ENCODE results near the gene PIK3CA. TPM values are rescaled to one million over a fixed set of nuclear protein-coding genes. Genes with fewer than 3 reads are reported as not detected.

The PIK3CA gene
- total and polyA plus RNA-seq, 7 donors: 3.0 to 44.6 (median 21.6) TPM

DNA sequence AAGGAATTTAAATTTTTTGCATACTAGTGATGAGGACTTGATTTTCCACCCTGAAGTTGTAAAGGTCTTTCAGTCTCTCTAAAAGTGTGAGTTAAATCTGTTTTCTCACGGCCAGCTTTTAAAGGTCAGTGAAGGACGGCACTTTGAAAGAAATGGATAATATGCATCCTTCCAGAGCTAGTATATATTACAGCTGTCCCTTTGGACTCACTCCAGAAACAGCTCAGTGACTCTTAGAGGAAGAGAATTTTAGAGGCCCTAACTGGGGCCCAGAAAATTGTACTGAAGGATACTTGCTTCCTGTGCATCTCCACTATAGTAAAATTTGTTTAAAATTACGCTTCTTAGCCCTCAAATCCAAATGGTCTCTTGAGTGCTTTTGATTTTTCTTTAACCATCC, 41.6 kb downstream of the PIK3CA start:
- H3K36me3 ChIP-seq: no peaks in the 10 kb centered on the region
- peak overlapping the region; percentile 15 to 68 (median 50) for H3K27ac ChIP-seq
- no peak for DNase-seq
- no peaks in the 10 kb centered on the region for H3K9me3 ChIP-seq
- TF ChIP-seq POLR2AphosphoS5 (IDR thresholded peaks at IDR 0.05) (no peak), POLR2A (IDR thresholded peaks at IDR 0.05) (no peak)
- H3K4me3 ChIP-seq: no peak overlapping the region
- H3K27me3 ChIP-seq: no peaks in the 10 kb centered on the region
- 40 to 57% methylated on average over 3 of the region's 3 CpGs for WGBS, 2 donors
- intact Hi-C loops (cut with DNase I): no loop called here
- H3K4me1 ChIP-seq: peaks cover 0 to 49% (median 33%) of the 10 kb centered on the region in 4 donors

DNA sequence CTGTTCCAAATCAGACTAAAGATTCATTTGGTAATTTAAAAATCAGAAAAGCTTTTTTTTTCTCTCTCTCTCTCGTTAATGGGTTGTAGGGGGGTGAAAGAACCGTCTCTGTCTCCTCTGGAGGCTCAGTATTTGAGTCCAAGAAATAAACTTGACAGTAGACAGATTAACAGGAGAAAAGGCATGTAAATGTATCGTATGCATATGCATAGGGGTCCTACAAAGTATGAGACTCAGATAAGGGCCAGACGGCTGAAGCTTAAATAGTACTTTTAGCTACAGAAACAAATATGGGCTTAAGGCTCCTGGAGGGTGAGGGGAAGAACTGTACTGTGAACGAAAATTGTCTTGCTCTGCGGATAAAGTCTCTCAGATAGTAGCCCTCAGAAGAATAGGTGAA, 42.4 kb downstream of the PIK3CA start:
- H3K4me1 ChIP-seq: peaks cover 0 to 53% (median 41%) of the 10 kb centered on the region in 4 donors
- 82 to 89% methylated on average over 6 of the region's 6 CpGs for WGBS, 2 donors
- no peak for DNase-seq
- no peaks in the 10 kb centered on the region for H3K36me3 ChIP-seq
- H3K9me3 ChIP-seq: no peaks in the 10 kb centered on the region
- intact Hi-C loops (cut with DNase I): no loop called here
- H3K4me3 ChIP-seq: no peak overlapping the region
- TF ChIP-seq EP300 (IDR thresholded peaks at IDR 0.05) (no peak), POLR2AphosphoS5 (IDR thresholded peaks at IDR 0.05) (no peak), POLR2A (IDR thresholded peaks at IDR 0.05) (no peak)
- TF ChIP-seq, protein P1, sequence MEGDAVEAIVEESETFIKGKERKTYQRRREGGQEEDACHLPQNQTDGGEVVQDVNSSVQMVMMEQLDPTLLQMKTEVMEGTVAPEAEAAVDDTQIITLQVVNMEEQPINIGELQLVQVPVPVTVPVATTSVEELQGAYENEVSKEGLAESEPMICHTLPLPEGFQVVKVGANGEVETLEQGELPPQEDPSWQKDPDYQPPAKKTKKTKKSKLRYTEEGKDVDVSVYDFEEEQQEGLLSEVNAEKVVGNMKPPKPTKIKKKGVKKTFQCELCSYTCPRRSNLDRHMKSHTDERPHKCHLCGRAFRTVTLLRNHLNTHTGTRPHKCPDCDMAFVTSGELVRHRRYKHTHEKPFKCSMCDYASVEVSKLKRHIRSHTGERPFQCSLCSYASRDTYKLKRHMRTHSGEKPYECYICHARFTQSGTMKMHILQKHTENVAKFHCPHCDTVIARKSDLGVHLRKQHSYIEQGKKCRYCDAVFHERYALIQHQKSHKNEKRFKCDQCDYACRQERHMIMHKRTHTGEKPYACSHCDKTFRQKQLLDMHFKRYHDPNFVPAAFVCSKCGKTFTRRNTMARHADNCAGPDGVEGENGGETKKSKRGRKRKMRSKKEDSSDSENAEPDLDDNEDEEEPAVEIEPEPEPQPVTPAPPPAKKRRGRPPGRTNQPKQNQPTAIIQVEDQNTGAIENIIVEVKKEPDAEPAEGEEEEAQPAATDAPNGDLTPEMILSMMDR (IDR thresholded peaks at IDR 0.05): no peak
- H3K27ac ChIP-seq: peak overlapping the region; percentile 15 to 68 (median 50)
- no peaks in the 10 kb centered on the region for H3K27me3 ChIP-seq

DNA sequence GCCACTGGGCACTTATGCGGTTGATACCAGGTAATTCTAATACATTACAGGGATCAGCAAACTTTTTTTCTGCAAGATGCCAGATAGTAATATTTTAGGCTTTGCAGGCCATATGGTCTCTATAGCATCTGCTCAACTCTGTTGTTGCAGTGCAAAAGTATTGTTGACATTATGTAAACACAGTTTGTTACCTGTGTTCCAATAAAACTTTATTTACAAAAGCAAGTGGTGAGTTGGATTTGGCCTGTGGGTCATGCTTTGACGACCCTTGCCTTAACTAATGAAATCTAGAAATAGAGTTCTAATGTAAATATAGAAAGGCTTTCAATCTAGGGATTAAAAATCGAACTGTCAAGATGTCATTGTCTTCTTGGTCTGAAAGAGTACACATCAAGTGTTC, 44.4 kb downstream of the PIK3CA start:
- no peak for DNase-seq
- intact Hi-C loops (cut with DNase I): no loop called here
- Histone ChIP-seq H3K27ac (peak overlapping the region in 1 of 4 donors; percentile 15), H3K4me1 (peaks cover 0 to 57% (median 52%) of the 10 kb centered on the region in 4 donors), H3K27me3 (no peaks in the 10 kb centered on the region), H3K9me3 (no peaks in the 10 kb centered on the region), H3K36me3 (no peaks in the 10 kb centered on the region), H3K4me3 (no peak overlapping the region)
- whole genome bisulfite sequencing, 2 donors: 76 to 85% methylated on average over 3 of the region's 3 CpGs
- TF ChIP-seq, protein P1 (IDR thresholded peaks at IDR 0.05): no peak
- TF ChIP-seq EP300 (IDR thresholded peaks at IDR 0.05) (no peak), POLR2A (IDR thresholded peaks at IDR 0.05) (no peak), POLR2AphosphoS5 (IDR thresholded peaks at IDR 0.05) (no peak)

DNA sequence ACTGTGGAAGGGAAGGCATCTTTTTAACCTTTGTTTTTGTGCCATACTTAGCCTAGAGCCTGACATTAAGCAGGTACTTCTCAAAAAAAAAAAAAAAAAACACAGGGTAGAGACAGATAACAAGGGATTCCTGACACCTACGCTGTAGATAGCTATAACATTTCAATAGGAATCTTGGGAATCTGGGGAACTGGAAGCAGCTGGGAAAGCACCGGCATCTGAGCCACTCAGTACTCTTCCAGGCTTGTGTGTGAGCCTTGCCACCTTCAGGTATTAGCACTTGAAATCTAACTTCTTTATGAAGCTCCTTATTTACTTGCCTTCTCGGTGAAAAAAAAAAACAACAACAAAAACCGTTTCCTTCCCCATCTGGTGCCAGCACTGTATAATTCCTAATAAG, 46.8 kb downstream of the PIK3CA start:
- H3K27ac ChIP-seq: peak overlapping the region in 2 of 4 donors; percentile 3 to 11
- no peak for DNase-seq

DNA sequence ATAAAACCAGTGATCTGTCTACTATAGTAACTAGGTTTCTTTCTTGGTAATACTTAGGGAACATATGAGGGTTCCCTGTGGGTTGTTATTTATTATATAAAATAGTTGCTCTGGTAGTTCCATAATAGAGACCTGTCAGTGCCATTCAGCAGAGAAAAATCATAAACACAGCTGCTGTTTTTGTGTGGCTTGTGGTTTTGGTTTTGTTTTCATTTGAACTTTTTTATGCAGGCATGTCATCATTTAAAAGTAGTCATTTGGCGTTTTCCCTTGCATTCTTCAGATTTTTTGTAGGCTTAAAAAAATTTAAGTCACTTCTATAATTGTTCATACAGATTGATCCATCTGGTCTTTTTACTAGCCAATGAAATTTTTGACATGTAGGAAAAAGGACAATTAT, 47.9 kb downstream of the PIK3CA start:
- H3K27ac ChIP-seq: peak overlapping the region in 3 of 4 donors; percentile 5 to 22 (median 20)
- H3K27me3 ChIP-seq: no peaks in the 10 kb centered on the region
- 14 to 64% methylated on average over 1 of the region's 1 CpG for WGBS, 2 donors

More for the DNA sequence above, 46.8 kb downstream of the PIK3CA start:
- no peak overlapping the region for H3K4me3 ChIP-seq
- no peaks in the 10 kb centered on the region for H3K9me3 ChIP-seq
- 57 to 81% methylated on average over 4 of the region's 4 CpGs for WGBS, 2 donors
- H3K27me3 ChIP-seq: no peaks in the 10 kb centered on the region
- intact Hi-C loops (cut with DNase I): no loop called here
- peaks cover 0 to 44% (median 40%) of the 10 kb centered on the region in 4 donors for H3K4me1 ChIP-seq
- H3K36me3 ChIP-seq: peaks cover 0 to 5% (median 0%) of the 10 kb centered on the region in 4 donors
- no peak for TF ChIP-seq POLR2A (IDR thresholded peaks at IDR 0.05)
- no peak for TF ChIP-seq POLR2AphosphoS5 (IDR thresholded peaks at IDR 0.05)
- TF ChIP-seq, protein P1 (IDR thresholded peaks at IDR 0.05): no peak
- TF ChIP-seq EP300 (IDR thresholded peaks at IDR 0.05): no peak

More for the DNA sequence above, 47.9 kb downstream of the PIK3CA start:
- H3K9me3 ChIP-seq: no peaks in the 10 kb centered on the region
- no peak overlapping the region for H3K4me3 ChIP-seq
- TF ChIP-seq POLR2AphosphoS5 (IDR thresholded peaks at IDR 0.05): no peak
- no peak for TF ChIP-seq EP300 (IDR thresholded peaks at IDR 0.05)
- TF ChIP-seq POLR2A (IDR thresholded peaks at IDR 0.05): no peak
- TF ChIP-seq, protein P1 (IDR thresholded peaks at IDR 0.05): no peak
- intact Hi-C loops (cut with DNase I): no loop called here
- peaks cover 0 to 33% (median 28%) of the 10 kb centered on the region in 4 donors for H3K4me1 ChIP-seq
- DNase-seq: no peak
- H3K36me3 ChIP-seq: peaks cover 0 to 14% (median 0%) of the 10 kb centered on the region in 4 donors
